HT1080 (cell line): ENCODE results near the gene PTCD3. TPM values are rescaled to one million over a fixed set of nuclear protein-coding genes. Genes with fewer than 3 reads are reported as not detected.

Source experiments
- DNase-seq: peaks from one replicate; pipeline ENCODE4 v3.0.0-alpha.2; 2015; ENCODE audit warnings: low read depth
- small RNA-seq: library from RNA; depleted of rRNA; stranded (forward); fragments of <200 nt; gene quantifications from one replicate; pipeline ENCODE3, GENCODE V24; 2014
- total RNA-seq: library from RNA; depleted of rRNA; stranded (reverse); fragments of >200 nt; shearing (Covaris generic); gene quantifications from 2 replicates; pipeline ENCODE4 v1.2.3, GENCODE V29; 2014; rRNA removed

The PTCD3 gene
- total RNA-seq, 1 experiment from 2014 or later: 84.8 TPM

DNA sequence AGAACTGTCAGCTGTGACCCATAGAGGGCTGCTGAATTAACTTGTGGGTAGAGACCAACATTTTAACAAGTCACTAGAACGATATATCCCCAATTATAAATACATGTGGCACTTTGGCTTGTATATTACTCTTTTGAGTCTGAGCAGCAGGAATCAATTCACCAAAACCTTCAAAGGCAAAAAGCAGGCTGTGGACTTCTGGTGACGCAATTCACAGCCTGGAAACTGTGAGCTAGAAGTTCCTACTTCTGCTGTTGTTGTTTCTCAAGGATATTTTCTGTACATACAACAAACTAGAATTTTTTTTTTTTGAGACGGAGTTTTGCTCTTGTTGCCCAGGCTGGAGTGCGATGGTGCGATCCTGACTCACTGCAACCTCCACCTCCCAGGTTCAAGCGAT, 37.3 kb downstream of the PTCD3 start:
- no peak for DNase-seq

DNA sequence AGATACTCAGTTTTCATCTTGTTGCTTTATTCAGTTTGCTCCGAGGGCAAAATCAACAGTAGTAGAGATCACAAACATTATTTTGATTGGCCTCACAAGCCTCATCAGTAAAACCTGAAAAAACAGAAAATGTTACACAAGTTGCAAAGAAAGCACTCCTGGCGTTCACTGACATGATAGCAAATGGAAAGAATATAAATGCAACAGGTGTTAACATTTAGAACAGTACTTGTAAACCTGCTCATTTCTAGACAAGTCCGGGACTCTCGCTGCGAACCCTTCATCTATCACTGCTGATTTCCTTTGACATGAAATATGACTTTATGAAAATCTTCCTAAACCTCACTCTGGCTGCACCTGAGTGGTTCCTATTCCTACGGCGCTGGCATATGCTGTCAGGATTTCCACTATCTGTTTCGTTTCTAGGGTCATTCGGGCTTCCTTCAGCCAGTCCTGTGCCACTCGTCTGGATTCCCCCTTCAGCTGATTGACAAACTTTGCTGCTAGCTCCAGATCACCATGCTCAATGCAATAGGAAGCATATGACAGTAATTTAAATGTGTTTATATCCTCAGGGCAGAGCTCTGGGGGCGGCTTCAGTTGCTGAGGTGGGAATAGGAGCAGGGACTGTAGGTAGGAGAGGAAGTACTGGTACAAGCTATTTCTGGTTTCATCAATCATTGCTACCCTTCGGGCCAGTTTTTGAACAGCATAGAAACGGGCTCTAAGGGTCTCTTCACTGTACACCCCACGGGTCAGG, 38.1 kb downstream of the PTCD3 start:
- DNase-seq: no peak

DNA sequence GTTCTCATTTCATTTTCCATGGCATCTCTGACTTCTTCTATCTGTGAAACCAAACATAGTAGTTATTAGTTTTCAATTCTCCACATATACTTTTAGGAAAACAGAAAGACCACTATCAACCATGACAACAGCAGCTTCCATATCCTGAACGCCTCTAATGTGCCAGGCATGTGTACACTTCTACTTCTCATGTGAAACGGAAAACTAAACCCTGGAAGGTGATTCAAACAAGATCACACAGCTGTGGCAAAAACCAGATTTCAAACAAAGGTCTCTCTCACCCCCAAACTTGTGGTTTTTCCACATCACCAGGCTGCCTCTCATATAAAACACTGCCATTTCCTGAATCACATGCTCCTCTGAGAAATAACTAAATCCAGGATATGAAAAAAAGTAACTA, 41.8 kb downstream of the PTCD3 start:
- no peak for DNase-seq

- DNase-seq: no peak
Observed at GRCh38 chr2:86150502-86150901, 44.5 kb downstream of the PTCD3 start.

DNA sequence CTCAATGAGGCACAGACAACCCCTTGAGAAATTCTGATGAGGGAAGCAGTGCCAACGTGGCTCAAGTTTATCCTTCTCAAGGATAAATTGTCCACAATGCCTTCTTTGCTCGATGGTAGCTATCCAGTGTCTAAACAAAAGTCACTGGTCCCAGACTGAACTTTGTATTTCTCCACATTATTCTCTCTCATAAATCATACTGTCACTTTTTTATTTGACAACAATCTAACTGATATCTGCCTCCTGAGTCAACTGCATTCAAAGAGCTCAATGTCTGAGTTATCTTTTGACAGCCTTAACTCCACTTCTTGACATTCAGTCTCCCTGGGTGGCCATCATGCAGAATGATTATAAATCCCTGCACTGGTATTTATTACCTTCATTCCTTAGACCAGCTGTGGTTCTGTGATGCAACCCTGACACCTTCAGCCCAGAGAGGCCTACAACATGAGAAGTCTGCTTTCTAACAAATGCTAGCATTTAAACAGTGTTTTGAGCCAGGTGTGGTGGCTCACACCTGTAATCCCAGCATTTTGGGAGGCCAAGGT, 51.0 kb downstream of the PTCD3 start:
- no peak for DNase-seq

GRCh38 chr2:86158286-86158685, 52.3 kb downstream of the PTCD3 start:
- no peak for DNase-seq

DNA sequence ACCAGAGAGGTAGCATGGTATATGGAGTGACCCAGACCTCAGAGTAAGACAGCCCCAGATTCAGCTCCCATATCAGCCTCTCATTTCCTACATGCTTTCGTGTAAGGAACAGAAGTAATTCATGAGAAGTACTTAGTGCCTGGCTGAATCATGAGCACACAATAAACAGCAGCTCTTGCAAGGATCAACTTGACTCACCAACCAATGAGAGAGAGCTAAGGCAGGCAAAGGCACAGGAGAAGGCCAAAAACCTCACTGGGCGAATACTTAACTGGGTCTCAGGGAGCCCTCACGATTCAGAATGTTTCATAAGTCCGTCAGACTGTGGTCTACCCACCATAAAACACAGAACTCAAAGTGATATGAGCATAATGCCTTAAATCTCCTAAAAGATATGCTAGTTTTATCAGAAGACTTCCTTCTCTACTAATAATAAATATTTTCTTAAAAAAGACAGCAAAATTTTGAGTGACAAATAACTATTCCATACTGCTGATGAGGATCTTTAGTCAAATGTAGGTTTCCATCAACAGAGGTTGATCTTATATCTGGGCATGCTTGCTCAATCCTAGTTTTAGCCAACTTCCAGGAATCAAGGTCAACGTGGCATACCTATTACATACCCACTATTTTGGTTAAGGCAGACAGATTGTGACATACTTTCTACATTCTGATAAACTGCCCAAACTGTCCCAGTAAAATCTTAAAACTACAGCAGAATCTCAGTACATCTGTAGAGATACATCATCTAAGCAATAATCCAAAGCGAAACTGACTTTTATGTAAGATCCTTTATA, 54.3 kb downstream of the PTCD3 start:
- DNase-seq: no peak

DNA sequence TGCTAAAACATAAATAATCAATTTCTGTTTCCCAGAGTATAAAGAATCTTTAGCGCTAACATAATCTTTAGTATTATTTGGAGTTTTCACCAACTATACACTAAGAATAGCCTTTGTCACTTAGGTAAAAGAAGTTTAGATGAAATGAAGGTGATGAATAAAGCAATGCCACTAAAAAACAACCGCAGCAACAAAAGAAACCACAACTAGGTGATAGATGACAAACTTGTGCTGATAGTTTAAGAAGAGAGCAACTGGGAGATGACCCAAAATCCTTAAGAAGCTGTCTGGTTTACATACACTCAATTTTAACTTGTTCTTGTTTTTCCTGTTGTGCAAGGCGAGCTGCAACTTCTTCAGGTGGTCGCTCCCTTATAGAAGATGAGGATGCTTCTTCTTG, 64.4 kb downstream of the PTCD3 start:
- DNase-seq: no peak

GRCh38 chr2:86171295-86171694, 65.3 kb downstream of the PTCD3 start:
- no peak for DNase-seq

DNA sequence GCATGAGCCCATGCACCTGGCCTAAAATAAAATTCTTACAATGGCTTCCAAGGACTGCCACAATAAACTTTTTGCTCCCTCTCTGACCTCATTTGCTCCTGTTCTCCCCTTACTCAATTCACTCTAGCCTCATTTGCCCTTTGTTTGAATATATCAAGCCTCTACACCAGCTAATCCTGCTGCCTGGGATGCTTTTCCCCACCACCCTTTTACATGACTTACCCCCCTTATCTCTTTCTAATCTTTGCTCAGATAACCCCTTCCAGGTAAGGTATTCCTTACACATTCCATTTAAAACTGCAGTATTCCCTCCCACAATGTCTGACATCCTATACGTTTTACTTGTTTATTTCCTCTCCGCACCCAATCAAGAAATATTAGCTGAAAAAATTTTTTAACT, 66.6 kb downstream of the PTCD3 start:
- no peak for DNase-seq

DNA sequence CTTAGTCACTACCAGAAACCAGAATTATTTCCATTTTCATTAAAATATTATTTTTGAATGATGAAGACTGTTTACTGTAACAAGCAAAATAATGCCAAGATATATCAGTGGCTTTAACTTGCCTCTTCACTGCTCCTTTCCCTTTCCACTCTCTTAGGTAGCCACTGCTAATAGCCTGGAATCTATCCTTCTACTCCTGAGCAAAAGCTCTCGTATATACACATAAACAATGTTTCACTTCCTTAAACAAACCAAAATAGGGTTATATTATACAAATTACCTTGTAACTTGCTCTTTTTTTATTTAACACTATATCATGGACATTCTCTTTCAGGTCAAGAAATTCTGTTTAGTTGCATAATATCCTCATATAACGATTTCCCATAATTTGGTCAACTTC, 68.4 kb downstream of the PTCD3 start:
- DNase-seq: no peak

DNA sequence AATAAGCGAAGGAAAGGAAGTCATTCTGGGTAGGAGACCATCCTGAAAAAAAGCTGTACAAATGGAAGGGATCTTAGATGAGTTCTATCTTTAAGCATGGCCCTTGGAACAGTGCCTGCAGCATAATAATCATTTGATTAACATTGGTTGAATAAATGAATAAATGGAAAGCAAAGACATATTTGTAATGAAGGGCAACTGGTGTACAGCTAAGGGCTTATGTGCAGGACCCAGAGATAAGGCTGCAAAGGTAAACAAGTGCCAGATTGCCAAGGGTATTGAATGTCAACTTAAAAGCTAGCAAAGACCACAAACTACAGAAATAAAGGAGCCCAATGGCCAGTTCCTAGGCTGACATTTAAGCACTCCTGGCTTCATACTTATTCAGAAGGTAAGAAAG, 69.8 kb downstream of the PTCD3 start:
- DNase-seq: no peak

GRCh38 chr2:86176597-86176996, 70.6 kb downstream of the PTCD3 start:
- no peak for DNase-seq

DNA sequence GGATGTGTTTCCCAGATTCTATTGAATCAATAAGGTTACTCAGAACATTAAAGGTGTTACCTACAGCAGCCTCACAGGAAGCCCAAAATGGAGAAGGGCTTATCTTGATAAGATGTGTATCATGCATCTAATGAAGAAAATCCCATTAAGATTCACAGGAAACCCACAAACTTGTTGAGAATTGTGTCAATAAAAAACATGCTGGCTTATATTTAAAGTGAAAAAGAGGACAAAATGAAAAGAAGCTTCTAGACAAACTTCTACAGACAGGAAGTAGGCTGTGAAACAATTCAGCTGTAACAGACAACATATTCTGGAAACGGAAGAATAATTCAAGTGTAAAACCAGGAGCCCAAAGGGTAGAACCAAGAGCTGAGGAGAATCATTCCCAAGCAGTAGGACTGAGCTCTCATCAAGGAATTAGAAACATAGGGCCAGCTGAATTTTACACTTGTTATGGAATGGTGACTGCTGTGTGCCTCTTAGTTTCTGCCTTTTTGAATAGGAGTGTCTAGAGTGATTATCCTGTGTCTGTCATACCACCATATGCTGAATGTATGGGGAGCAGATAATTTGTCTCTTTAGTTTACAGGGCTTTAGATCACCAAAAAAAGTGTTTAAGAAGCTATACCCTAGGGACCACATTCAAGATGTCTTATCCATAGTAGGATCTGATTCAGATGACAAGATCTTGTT, 79.6 kb downstream of the PTCD3 start:
- no peak for DNase-seq

- no peak for DNase-seq
Observed at GRCh38 chr2:86186431-86186830, 80.4 kb downstream of the PTCD3 start.

- no peak for DNase-seq
Observed at GRCh38 chr2:86189782-86190416, 83.9 kb downstream of the PTCD3 start.

Small RNA genes lying within 50 kb of the gene (small RNA-seq; reads per million reads assigned to genes)
- not detected for gene RF00019
- 159 reads per million, percentile 96 among the genes with 10 or more reads in this experiment for gene SNORD94

Other genes starting within 250 kb of the PTCD3 start
- gene ST3GAL5, start 217.2 kb upstream of the PTCD3 start, total RNA-seq: 1.2 TPM in 2 replicates
- gene POLR1A, start 349 bp upstream of the PTCD3 start, total RNA-seq: 16.8 and 19.3 TPM in 2 replicates
- 86.3 and 94.1 TPM in 2 replicates for gene IMMT, start 89.2 kb downstream of the PTCD3 start, total RNA-seq
- gene MRPL35, start 93.2 kb downstream of the PTCD3 start, total RNA-seq: 98.9 and 103 TPM in 2 replicates
- 0.13 TPM in 1 of 2 replicates, not detected in the other for gene REEP1, start 231.4 kb downstream of the PTCD3 start, total RNA-seq